Spinal cord (tissue), 10 donors: ENCODE measurements around the gene DDX54. TPM values are rescaled to one million over a fixed set of nuclear protein-coding genes. Genes with fewer than 3 reads are reported as not detected.

Experiments
- DNase-seq, 6 donors: peaks; one replicate each; pipeline versions ENCODE4 v3.0.0 to v3.0.0-alpha.2; 2013 to 2015; ENCODE audit warnings: low spot score in 6 of 6, low read depth in 4 of 6
- H3K27ac ChIP-seq: one replicate; pipeline ENCODE4 v1.5.1; 2013; ENCODE audit warnings: low read depth, low read length, control low read depth
- H3K27me3 ChIP-seq: one replicate; pipeline ENCODE4 v1.6.1; 2013; ENCODE audit warnings: low read length; ENCODE audit not compliant: control insufficient read depth, insufficient read depth
- H3K36me3 ChIP-seq: one replicate; pipeline ENCODE4 v1.6.1; 2013; ENCODE audit warnings: low read length; ENCODE audit not compliant: control insufficient read depth, insufficient read depth
- H3K4me1 ChIP-seq: one replicate; pipeline ENCODE4 v1.6.1; 2013; ENCODE audit warnings: low read length; ENCODE audit not compliant: control insufficient read depth, insufficient read depth
- H3K4me3 ChIP-seq: one replicate; pipeline ENCODE4 v1.5.1; 2013; ENCODE audit warnings: low read depth, low read length, control low read depth
- H3K9me3 ChIP-seq: one replicate; pipeline ENCODE4 v1.6.1; 2013; ENCODE audit warnings: low read length; ENCODE audit not compliant: control insufficient read depth, insufficient read depth
- WGBS: methylation state at CpG from one replicate; pipeline ENCODE4 v1.1.5; 2013; ENCODE audit warnings: missing lambda C conversion rate; ENCODE audit not compliant: insufficient coverage; 5-methylcytosine and 5-hydroxymethylcytosine counted together
- long read RNA-seq, 4 donors: transcript quantifications; one replicate each; lab custom pipeline, GENCODE V29; 2026
- polyA plus RNA-seq, 2 donors: library from polyadenylated mRNA; unstranded; fragments of 120-200 nt; gene quantifications; one replicate each; pipeline ENCODE4 v1.2.1, GENCODE V29; 2013; ENCODE audit not compliant: insufficient read length in 2 of 2
- total RNA-seq, 2 donors: library from RNA; depleted of rRNA in 1 of 2; stranded (reverse); fragments of 120-200 nt in 1 of 2; fragments of >200 nt in 1 of 2; gene quantifications; one replicate each; pipeline versions ENCODE4 v1.2.3 to v1.2.4, GENCODE V29; 2013 to 2014
- donor health status: healthy.

DDX54 gene, protein sequence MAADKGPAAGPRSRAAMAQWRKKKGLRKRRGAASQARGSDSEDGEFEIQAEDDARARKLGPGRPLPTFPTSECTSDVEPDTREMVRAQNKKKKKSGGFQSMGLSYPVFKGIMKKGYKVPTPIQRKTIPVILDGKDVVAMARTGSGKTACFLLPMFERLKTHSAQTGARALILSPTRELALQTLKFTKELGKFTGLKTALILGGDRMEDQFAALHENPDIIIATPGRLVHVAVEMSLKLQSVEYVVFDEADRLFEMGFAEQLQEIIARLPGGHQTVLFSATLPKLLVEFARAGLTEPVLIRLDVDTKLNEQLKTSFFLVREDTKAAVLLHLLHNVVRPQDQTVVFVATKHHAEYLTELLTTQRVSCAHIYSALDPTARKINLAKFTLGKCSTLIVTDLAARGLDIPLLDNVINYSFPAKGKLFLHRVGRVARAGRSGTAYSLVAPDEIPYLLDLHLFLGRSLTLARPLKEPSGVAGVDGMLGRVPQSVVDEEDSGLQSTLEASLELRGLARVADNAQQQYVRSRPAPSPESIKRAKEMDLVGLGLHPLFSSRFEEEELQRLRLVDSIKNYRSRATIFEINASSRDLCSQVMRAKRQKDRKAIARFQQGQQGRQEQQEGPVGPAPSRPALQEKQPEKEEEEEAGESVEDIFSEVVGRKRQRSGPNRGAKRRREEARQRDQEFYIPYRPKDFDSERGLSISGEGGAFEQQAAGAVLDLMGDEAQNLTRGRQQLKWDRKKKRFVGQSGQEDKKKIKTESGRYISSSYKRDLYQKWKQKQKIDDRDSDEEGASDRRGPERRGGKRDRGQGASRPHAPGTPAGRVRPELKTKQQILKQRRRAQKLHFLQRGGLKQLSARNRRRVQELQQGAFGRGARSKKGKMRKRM
- total RNA-seq: 10 to 100 TPM; 14.0 to 19.8 TPM
- polyA plus RNA-seq: 10 to 100 TPM; 65.7 to 67.1 TPM
- long read RNA-seq, donor 1, full-length matches to known transcripts: 16 of 23 reads
- long read RNA-seq, donor 1, partial matches to known transcripts: 7 of 23 reads
- long read RNA-seq, donor 1, other reads (novel, unspliced or antisense): 0 of 23 reads
- long read RNA-seq, donor 2, full-length matches to known transcripts: 1 of 1 reads
- long read RNA-seq, donor 2, partial matches to known transcripts: 0 of 1 reads
- long read RNA-seq, donor 2, other reads (novel, unspliced or antisense): 0 of 1 reads
- long read RNA-seq, donor 3: 0 reads
- long read RNA-seq, donor 4, full-length matches to known transcripts: 12 of 12 reads
- long read RNA-seq, donor 4, partial matches to known transcripts: 0 of 12 reads
- long read RNA-seq, donor 4, other reads (novel, unspliced or antisense): 0 of 12 reads

DNA sequence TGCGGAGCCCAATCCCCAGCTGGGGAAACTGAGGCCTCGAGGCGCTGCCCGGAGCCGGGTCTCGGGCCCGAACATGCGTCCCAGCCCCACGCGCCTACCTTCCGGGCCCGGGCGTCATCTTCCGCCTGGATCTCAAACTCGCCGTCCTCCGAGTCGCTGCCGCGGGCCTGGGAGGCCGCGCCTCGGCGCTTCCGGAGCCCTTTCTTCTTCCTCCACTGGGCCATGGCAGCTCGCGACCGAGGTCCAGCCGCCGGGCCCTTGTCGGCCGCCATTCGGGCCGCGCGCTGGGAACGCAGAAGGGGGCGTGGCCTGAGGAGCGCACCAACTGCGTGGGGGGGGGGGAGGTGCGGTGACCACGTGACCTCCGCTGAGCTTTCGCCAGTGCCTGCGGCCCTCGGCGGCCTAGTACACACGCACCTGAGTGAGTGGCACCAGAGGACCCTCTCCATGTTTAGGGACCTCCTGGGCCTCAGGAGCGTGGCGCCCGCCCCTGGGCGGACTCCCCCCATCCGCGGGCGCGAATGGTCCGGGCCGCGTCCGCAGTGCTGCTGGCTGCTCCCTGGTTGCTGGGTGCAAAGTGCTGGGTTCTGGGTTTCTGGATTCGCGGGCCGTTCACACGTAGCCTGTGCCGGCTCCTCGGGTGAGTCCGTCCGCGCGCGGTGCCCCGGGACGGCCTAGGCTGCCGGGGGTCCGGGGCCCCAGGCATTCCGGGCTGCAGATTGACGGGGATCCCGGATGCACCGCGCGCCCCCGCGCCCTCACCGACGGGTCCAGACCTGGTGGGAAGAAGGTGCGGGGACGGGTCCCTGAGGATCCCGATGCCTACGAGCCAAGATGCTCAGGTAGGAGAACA lies at the start of gene DDX54, which contains the start of gene RITA1:
DDX54 (minus strand) TSS at position 299 of the 853 bp plus-strand sequence; CDS start at position 272, 27 bp downstream.
RITA1 (plus strand) TSS at position 542 of the 853 bp plus-strand sequence. CDS start 1,026 bp downstream, outside the sequence.
- peak within 1 kb of the TSS; percentile 95 for H3K27ac ChIP-seq
- peak; percentile 63 to 94 (median 79) for DNase-seq
- no peaks in the 10 kb centered on the region for H3K9me3 ChIP-seq
- H3K27me3 ChIP-seq: no peaks in the 10 kb centered on the region
- H3K36me3 ChIP-seq: peaks cover 26% of the 10 kb centered on the region
- under 1% methylated on average over 89 of the region's 89 CpGs for WGBS
- peak within 1 kb of the TSS; percentile 83 for H3K4me3 ChIP-seq
- peaks cover 26% of the 10 kb centered on the region for H3K4me1 ChIP-seq

DNA sequence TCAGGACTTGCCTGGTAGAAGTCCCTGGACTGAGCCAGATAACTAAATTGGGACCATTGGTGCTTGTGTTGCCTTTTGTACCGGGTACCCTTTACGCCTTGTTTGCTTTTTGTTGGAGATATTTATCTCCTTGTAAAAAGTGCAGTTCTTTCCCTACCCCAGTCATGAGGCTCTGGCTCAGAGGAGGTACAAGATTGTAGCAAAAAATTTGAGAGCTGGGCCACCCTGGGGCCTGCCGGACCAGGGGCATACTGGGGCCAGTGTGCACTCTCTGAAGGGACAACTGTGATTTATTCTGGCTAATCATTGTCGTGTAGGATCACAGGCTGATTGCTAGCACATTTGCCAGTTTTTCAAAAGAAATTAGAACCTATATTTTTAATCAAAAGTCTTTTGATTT lies 49.2 kb upstream of the DDX54 start:
- no peak for DNase-seq
- WGBS: 90% methylated on average over 1 of the region's 4 CpGs
- Histone ChIP-seq H3K27me3 (no peaks in the 10 kb centered on the region), H3K36me3 (peaks cover 27% of the 10 kb centered on the region), H3K27ac (no peak overlapping the region), H3K4me3 (no peak overlapping the region), H3K4me1 (peaks cover 38% of the 10 kb centered on the region), H3K9me3 (no peaks in the 10 kb centered on the region)

DNA sequence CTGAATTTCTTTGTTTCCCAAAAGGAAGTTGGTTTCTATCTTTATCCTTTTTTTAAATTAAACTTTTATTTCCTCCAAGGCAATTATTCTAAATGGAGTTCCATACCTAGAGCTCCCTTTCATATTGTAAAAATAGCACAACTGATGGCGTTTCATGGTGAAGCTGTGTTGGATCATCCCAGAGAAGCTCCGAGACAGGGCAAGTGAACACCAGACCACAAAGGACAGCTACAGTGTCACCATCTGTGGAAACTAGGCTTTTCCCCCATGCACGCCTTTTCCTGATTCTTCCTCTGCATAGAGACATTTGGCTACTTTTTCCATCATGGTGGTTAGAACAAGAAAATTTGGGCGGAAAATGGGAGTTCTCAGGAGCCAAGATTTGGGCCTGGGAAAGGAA lies 48.7 kb upstream of the DDX54 start:
- peaks cover 27% of the 10 kb centered on the region for H3K36me3 ChIP-seq
- H3K9me3 ChIP-seq: no peaks in the 10 kb centered on the region
- H3K4me3 ChIP-seq: no peak overlapping the region
- no peak for DNase-seq
- WGBS: 100% methylated on average over 3 of the region's 4 CpGs
- H3K27ac ChIP-seq: no peak overlapping the region
- peaks cover 37% of the 10 kb centered on the region for H3K4me1 ChIP-seq
- H3K27me3 ChIP-seq: no peaks in the 10 kb centered on the region

DNA sequence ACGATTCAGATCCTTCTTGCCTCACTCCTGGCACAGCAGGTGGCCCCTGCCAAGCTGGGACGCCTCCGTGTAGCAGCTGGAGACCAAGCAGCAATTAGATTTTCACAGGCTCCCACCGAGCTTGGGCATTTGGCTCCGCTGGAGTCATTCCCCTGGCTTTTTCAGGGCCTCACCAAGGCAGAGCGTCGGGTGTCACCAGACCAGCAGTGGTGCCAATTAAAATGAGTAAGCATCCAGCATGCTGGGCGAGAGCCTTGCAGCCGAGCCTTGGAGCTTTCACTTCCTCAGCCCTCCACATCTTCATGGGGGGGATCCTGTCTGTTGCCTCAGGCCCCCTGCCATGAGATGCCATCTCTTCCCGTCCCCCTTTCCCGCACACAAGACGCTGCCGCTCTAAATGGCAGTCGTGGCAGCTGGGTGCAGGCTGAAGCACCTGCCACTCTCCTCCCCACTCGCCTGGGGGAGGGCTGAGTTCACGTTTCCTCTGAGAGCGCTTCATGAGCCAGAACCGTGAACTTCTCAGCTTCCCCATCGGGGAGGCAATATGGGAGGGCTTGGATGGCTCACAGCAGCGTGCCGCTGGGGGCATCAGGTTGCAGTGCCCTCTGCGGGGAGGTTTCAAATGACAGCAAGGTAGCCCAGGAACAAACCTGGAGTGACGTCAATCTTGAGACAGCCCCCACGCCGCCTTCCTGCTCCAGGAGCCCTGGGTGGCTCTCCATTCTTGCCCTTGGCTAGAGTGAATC lies 47.7 kb upstream of the DDX54 start:
- peaks cover 27% of the 10 kb centered on the region for H3K36me3 ChIP-seq
- WGBS: 34% methylated on average over 21 of the region's 25 CpGs
- H3K27ac ChIP-seq: no peak overlapping the region
- no peaks in the 10 kb centered on the region for H3K27me3 ChIP-seq
- DNase-seq: peak in 2 of 6 donors; percentile 60 to 79
- H3K4me1 ChIP-seq: peaks cover 37% of the 10 kb centered on the region
- no peaks in the 10 kb centered on the region for H3K9me3 ChIP-seq
- H3K4me3 ChIP-seq: no peak overlapping the region

DNA sequence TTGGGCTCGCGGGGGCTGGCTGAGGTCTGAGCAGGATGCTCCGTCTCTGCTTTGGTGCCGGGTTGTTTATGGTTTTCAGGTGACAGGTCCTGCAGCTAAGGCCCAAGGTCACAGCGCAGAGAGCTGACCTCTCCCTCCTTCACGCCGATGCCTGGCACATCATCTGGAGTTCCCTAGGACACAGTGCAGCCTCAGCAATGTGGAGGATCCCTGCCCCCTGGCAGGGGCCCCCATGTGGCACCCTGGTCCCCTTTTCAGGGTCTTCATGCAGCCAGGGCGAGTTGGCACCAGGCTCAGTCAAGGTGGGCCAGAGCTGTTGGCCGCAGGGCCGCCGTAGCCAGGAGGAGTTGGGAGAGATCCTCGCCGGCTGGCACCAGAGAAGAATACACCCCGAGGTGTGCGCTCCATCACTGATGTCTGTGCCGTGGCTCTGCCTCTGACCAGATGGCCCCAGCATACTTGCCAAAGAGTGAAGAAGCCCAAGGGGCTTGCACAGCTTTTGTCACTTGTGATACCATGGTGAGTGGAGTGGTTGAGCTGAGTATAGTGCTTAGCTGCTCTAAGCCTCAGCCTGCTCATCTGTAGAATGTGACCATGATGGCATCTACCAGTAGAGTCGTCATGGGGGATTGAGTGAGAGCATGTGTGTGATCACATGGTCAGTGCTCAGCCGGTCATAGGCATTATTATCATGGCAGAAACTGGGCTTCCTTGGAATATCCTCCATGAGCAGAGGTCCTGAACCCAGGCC lies 47.0 kb upstream of the DDX54 start:
- no peak for DNase-seq

DNA sequence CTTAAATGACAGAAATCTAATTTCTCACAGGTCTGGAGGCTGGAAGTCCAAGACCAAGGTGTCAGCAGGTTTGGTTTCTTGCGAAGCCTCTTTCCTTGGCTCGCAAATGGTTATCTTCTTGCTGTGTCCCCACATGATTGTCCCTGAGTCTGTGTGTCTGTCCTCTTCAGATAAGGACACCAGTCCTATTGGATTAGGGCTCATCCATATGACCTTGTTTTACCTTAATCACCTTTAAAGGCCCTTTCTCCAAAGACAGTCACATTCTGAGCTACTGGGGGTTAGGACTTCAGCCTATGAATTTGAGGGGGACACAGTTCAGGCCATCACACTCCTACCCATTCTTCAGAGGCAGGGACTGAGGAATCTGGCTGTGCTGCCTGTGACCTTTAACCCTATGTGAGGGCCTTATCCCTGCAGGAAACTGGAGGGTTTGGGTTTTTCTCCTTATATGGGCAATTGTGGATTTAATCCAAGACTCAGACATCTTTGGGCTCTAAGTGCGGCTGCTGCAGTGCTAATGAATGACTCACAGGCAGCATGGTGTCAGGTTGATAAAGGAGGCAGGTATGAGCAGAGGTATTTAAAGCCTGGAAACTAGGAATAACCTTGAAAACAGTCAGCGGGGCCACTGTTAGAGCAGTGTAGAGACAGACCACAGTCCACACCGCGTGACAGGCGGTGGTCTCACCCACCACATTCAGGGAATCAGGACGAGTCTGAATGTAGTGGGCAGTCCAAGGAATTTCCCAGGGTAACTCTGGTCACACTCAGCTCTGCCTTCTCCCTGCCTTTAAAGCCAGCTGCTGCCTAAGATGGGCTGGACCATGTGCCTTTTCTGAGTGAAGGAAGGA lies 46.2 kb upstream of the DDX54 start:
- peak in 1 of 6 donors; percentile 47 for DNase-seq
- WGBS: 92% methylated on average over 7 of the region's 8 CpGs
- Histone ChIP-seq H3K9me3 (no peaks in the 10 kb centered on the region), H3K27me3 (no peaks in the 10 kb centered on the region), H3K4me3 (no peak overlapping the region), H3K27ac (no peak overlapping the region), H3K4me1 (peaks cover 49% of the 10 kb centered on the region), H3K36me3 (peaks cover 31% of the 10 kb centered on the region)

More for the DNA sequence above, 47.0 kb upstream of the DDX54 start:
- H3K36me3 ChIP-seq: peaks cover 25% of the 10 kb centered on the region
- no peak overlapping the region for H3K27ac ChIP-seq
- peaks cover 43% of the 10 kb centered on the region for H3K4me1 ChIP-seq
- WGBS: 83% methylated on average over 18 of the region's 18 CpGs
- H3K4me3 ChIP-seq: no peak overlapping the region
- no peaks in the 10 kb centered on the region for H3K9me3 ChIP-seq
- H3K27me3 ChIP-seq: no peaks in the 10 kb centered on the region
